GM12873 (cell line): ENCODE measurements around the gene KHNYN.

Source experiments
- TF ChIP-seq, protein P1 (sequence below): IDR thresholded peaks from 2 replicates; pipeline ENCODE4 v1.5.1; 2012; ENCODE audit warnings: low read depth, mild to moderate bottlenecking, moderate library complexity, low read length, control low read depth; ENCODE audit not compliant: insufficient read depth; ENCODE audit errors: missing control alignments

KHNYN gene

GRCh38 chr14:24429395-24430142 lies at the start of gene KHNYN, which contains the start of gene CBLN3:
TSS of gene KHNYN (plus strand) at chr14:24429954. CDS start at chr14:24430731, 777 bp downstream.
TSS of gene CBLN3 (minus strand) at chr14:24429668. CDS start at chr14:24429054, 614 bp downstream.
- TF ChIP-seq, protein P1, sequence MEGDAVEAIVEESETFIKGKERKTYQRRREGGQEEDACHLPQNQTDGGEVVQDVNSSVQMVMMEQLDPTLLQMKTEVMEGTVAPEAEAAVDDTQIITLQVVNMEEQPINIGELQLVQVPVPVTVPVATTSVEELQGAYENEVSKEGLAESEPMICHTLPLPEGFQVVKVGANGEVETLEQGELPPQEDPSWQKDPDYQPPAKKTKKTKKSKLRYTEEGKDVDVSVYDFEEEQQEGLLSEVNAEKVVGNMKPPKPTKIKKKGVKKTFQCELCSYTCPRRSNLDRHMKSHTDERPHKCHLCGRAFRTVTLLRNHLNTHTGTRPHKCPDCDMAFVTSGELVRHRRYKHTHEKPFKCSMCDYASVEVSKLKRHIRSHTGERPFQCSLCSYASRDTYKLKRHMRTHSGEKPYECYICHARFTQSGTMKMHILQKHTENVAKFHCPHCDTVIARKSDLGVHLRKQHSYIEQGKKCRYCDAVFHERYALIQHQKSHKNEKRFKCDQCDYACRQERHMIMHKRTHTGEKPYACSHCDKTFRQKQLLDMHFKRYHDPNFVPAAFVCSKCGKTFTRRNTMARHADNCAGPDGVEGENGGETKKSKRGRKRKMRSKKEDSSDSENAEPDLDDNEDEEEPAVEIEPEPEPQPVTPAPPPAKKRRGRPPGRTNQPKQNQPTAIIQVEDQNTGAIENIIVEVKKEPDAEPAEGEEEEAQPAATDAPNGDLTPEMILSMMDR, result no peak

GRCh38 chr14:24381363-24382063 lies 48.2 kb upstream of the KHNYN start:
- TF ChIP-seq, protein P1, result no peak

GRCh38 chr14:24382064-24382371 lies 47.7 kb upstream of the KHNYN start:
- TF ChIP-seq, protein P1, result no peak

DNA sequence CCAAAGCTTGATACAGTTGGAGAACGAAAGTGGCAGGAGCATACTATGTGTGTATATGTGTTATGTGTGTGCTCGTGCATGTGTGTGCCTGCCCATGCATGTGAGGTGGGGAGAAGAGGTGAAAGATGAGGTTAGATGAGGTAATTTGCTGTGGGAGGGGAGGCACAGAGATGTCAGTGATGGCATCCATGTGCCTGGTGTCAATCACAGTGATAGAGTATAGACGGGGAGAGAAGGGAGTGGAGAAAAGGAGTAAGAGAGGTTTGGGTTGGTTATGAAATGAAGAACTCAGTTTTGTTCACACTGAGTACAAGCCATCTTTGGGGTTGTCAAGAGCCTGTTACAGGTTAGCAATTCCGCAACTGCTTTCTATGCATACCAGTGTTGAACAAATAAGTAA lies 45.6 kb upstream of the KHNYN start:
- TF ChIP-seq, protein P1, result no peak

DNA sequence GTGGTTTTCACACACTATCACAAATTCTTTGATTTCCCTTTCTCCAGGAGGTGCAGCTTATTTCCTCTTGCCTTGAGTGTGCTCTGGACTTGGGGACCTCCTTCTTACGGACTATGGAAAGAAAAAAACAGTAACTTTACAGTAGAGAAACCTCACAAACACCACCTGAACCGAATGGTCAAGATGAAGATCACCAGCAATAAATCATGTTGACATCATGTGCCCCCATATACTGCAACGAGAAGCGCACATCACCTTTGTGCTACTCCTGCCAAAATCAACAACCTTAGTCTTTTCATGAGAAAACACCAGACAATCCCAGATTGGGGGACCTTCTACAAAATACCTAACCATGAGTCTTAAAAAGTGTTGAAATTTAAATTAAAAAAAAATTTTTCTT lies 44.2 kb upstream of the KHNYN start:
- TF ChIP-seq, protein P1, result no peak

- TF ChIP-seq, protein P1, result no peak
Measured at GRCh38 chr14:24387009-24387345, 42.8 kb upstream of the KHNYN start.

DNA sequence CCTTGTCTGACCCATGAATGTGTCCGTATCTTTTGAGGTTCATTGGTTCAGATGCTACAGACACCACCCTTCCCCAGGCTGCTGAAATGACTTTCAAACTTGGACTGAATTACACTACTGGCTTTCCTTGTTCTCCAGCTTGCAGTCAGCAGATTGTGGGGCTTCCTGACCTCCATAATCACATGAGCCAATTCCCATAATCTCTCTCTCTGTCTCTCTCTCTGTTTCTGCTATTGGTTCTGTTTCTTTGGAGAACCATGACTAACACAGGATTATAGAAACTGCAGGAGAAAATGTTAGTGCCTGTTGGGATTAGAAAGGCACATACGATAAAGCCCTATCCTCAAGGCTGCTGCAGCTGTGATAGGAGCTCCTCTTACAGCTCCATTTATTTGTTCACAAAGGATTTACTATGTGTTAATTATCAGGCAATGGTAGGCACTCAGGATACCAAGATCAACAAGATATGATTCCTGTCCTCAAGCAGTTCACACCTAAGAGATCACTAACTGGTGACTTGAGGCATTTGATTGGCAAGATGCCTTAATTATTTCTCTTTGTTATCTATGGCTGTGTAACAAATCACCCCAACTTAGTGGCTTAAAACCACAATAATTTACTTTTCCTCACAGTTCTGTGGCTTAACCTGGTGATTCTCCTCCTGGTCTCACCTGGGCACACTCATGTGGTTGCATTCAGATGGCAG lies 41.1 kb upstream of the KHNYN start:
- TF ChIP-seq, protein P1, result no peak
